HepG2 (cell line): ENCODE results near the gene DDAH2. TPM values are rescaled to one million over a fixed set of nuclear protein-coding genes. Genes with fewer than 3 reads are reported as not detected.

ENCODE experiments used
- AKAP8 ChIP-seq: sonication (generic); formaldehyde crosslinking; IDR thresholded peaks from 2 replicates; pipeline ENCODE4 v1.5.1; 2020; ENCODE audit warnings: mild to moderate bottlenecking, missing genetic modification reagents
- ATF2 ChIP-seq: sonication (generic); formaldehyde crosslinking; IDR thresholded peaks from 2 replicates; pipeline ENCODE4 v1.4.0; 2020; ENCODE audit warnings: missing genetic modification reagents
- CBX5 ChIP-seq: sonication (generic); formaldehyde crosslinking; IDR thresholded peaks from 2 replicates; pipeline ENCODE4 v1.4.0; 2020; ENCODE audit warnings: missing genetic modification reagents, borderline replicate concordance
- CENPX ChIP-seq: sonication (generic); formaldehyde crosslinking; IDR thresholded peaks from 2 replicates; pipeline ENCODE4 v1.9.0; 2021; ENCODE audit warnings: mild to moderate bottlenecking, missing genetic modification reagents, moderate library complexity
- ERF ChIP-seq: IDR thresholded peaks from 2 replicates; pipeline ENCODE4 v1.6.1; 2018; ENCODE audit warnings: missing biosample characterization, missing genetic modification reagents
- ETV5 ChIP-seq: IDR thresholded peaks from 2 replicates; pipeline ENCODE4 v1.6.1; 2018; ENCODE audit warnings: missing biosample characterization, missing genetic modification reagents, inconsistent platforms, borderline replicate concordance
- GZF1 ChIP-seq: sonication (generic); formaldehyde crosslinking; IDR thresholded peaks from 2 replicates; pipeline ENCODE4 v1.5.1; 2020; ENCODE audit warnings: mild to moderate bottlenecking, missing genetic modification reagents
- HMGA1 ChIP-seq: sonication (generic); formaldehyde crosslinking; conservative IDR thresholded peaks from 2 replicates; pipeline ENCODE4 v1.4.0; 2020; ENCODE audit warnings: missing genetic modification reagents
- NFE2L1 ChIP-seq: sonication (generic); formaldehyde crosslinking; IDR thresholded peaks from 2 replicates; pipeline ENCODE4 v1.4.0; 2020; ENCODE audit warnings: missing genetic modification reagents, mild to moderate bottlenecking, borderline replicate concordance
- RXRB ChIP-seq: IDR thresholded peaks from 2 replicates; pipeline ENCODE4 v1.6.1; 2016; ENCODE audit warnings: borderline replicate concordance, missing genetic modification reagents, missing compliant biosample characterization
- SMYD3 ChIP-seq: sonication (generic); formaldehyde crosslinking; IDR thresholded peaks from 2 replicates; pipeline ENCODE4 v1.8.1; 2023; ENCODE audit warnings: mild to moderate bottlenecking, missing genetic modification reagents
- ZNF224 ChIP-seq: sonication (generic); formaldehyde crosslinking; IDR thresholded peaks from 2 replicates; pipeline ENCODE4 v1.5.0; 2020; ENCODE audit warnings: mild to moderate bottlenecking, missing genetic modification reagents
- ZNF343 ChIP-seq: sonication (generic); formaldehyde crosslinking; IDR thresholded peaks from 2 replicates; pipeline ENCODE4 v1.4.0; 2020; ENCODE audit warnings: mild to moderate bottlenecking, missing genetic modification reagents
- ZNF549 ChIP-seq: sonication (generic); formaldehyde crosslinking; IDR thresholded peaks from 2 replicates; pipeline ENCODE4 v1.5.0; 2020; ENCODE audit warnings: missing genetic modification reagents
- ZNF713 ChIP-seq: sonication (generic); formaldehyde crosslinking; IDR thresholded peaks from 2 replicates; pipeline ENCODE4 v1.4.0; 2020; ENCODE audit warnings: mild to moderate bottlenecking, missing genetic modification reagents
- ZNF766 ChIP-seq: sonication (generic); formaldehyde crosslinking; IDR thresholded peaks from 2 replicates; pipeline ENCODE4 v1.5.0; 2020; ENCODE audit warnings: missing genetic modification reagents, borderline replicate concordance
- polyA plus RNA-seq, 8 experiments: library from polyadenylated mRNA; depleted of rRNA in 3 of 8; stranded (reverse) in 7 of 8; unstranded in 1 of 8; fragments of >200 nt; fragmentation: Illumina TruSeq in 4 of 8; extraction: Trizol in 4 of 8; gene quantifications; 2 replicates each; pipeline versions ENCODE4 v1.2.1 to v1.2.3, GENCODE V29; 2011 to 2016; ENCODE audit warnings: low read depth in 4 of 8, missing spikeins in 1 of 8, mixed read lengths in 1 of 8; ENCODE audit not compliant: insufficient read depth in 1 of 8
- total RNA-seq, 5 experiments: library from RNA; depleted of rRNA; stranded (reverse); fragments of >200 nt; fragmentation: Illumina TruSeq; extraction: Trizol; gene quantifications; 2 replicates each; pipeline ENCODE4 v1.2.3, GENCODE V29; 2016; ENCODE audit warnings: low read depth in 1 of 5
- TF ChIP-seq, protein P1 (sequence below), 2 experiments: sonication (generic) in 1 of 2; formaldehyde crosslinking in 1 of 2; IDR thresholded peaks; 2 replicates each; pipeline versions ENCODE4 v1.5.1 to v1.6.1; 2011 to 2020; ENCODE audit warnings: borderline replicate concordance in 1 of 2, low read depth in 1 of 2, low read length in 1 of 2, mild to moderate bottlenecking in 1 of 2, missing genetic modification reagents in 1 of 2, moderate library complexity in 1 of 2
- TF ChIP-seq, protein P2 (sequence below): sonication (generic); formaldehyde crosslinking; IDR thresholded peaks from 2 replicates; pipeline ENCODE4 v1.5.1; 2020; ENCODE audit warnings: mild to moderate bottlenecking, missing genetic modification reagents, borderline replicate concordance

DDAH2 gene
- total and polyA plus RNA-seq, 2 of the 13 experiments (the other 11 are each of a cell fraction or from before 2014, with no cell fraction given), result 16.4 to 21.1 TPM

DNA sequence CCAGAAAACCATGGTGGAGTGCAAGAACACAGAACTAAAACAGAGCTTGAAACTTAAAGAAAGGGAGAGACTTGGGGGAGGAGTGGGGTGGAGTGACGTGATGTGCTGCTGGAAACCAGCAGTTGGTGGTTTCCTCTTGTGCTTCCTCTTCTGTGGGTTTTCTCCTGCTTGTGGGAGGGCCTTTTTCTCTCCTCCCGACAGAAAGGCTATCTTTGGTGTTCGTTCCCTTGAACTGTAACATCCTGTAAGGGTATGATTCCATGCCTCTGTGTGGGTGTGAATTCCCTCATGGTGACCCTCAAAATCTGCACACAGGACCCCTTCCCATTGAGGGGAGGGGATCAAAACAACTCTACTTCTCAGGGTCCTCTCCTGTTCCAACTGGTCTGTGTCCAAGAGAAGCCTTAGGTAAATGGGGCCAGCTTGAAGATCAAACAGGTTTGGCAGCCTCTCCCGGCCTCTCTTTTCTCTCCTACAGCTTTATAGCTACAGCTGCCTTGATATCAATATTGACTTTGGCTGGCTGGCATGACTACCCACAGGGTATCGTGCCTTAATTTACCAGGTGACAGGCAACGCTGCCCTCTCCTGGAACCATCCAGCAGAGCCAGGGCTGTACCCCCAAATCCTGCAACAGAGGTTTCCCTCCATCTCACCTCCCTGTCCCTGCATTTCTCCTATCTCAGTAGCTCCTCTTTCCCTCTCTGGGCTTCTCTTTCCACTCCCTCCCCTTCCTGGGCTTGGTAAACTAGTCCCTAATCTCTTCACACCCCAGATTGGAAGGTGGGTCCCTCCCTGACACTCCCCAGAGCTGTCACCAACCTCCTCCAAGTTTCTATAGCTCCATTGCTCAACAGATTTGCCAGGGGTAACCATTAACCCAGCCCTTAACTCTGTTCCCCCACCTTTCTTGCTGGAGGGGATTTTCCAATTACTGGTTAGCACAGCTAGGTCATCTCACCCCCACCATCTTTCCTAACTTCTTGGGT lies 9.2 kb upstream of the DDAH2 start (continued):
- TF ChIP-seq, protein P1, sequence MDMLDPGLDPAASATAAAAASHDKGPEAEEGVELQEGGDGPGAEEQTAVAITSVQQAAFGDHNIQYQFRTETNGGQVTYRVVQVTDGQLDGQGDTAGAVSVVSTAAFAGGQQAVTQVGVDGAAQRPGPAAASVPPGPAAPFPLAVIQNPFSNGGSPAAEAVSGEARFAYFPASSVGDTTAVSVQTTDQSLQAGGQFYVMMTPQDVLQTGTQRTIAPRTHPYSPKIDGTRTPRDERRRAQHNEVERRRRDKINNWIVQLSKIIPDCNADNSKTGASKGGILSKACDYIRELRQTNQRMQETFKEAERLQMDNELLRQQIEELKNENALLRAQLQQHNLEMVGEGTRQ (IDR thresholded peaks at IDR 0.05; ENCODE audit: low read depth, low read length), result 0 out of 2 replicates have a peak, but pooled peaks have one; percentile 3
- TF ChIP-seq, protein P1 (CRISPR knock-in tag; IDR thresholded peaks at IDR 0.05; ENCODE audit: borderline replicate concordance), result no peak
- TF ChIP-seq HMGA1 (CRISPR knock-in tag), result no peak
- no peak for TF ChIP-seq CENPX (CRISPR knock-in tag)
- peak; percentile 75 for TF ChIP-seq ERF (CRISPR knock-in tag)
- TF ChIP-seq SMYD3, result peak; percentile 93
- no peak for TF ChIP-seq ZNF713 (CRISPR knock-in tag)
- peak; percentile 90; the same call in 1 of the 2 replicates for TF ChIP-seq ETV5 (CRISPR knock-in tag)
- no peak for TF ChIP-seq GZF1 (CRISPR knock-in tag)
- TF ChIP-seq RXRB (CRISPR knock-in tag), result peak; percentile 84
- TF ChIP-seq CBX5 (CRISPR knock-in tag), result no peak
- no peak for TF ChIP-seq ZNF549 (CRISPR knock-in tag)
- peak; percentile 79; the same call in 1 of the 2 replicates for TF ChIP-seq ATF2 (CRISPR knock-in tag)
- no peak for TF ChIP-seq AKAP8 (CRISPR knock-in tag)
- no peak for TF ChIP-seq NFE2L1
- TF ChIP-seq ZNF766, result no peak
- 0 out of 2 replicates have a peak, but pooled peaks have one; percentile 46 for TF ChIP-seq ZNF224 (CRISPR knock-in tag)
- no peak; the same call in 1 of the 2 replicates for TF ChIP-seq ZNF343 (CRISPR knock-in tag)
- TF ChIP-seq, protein P2, sequence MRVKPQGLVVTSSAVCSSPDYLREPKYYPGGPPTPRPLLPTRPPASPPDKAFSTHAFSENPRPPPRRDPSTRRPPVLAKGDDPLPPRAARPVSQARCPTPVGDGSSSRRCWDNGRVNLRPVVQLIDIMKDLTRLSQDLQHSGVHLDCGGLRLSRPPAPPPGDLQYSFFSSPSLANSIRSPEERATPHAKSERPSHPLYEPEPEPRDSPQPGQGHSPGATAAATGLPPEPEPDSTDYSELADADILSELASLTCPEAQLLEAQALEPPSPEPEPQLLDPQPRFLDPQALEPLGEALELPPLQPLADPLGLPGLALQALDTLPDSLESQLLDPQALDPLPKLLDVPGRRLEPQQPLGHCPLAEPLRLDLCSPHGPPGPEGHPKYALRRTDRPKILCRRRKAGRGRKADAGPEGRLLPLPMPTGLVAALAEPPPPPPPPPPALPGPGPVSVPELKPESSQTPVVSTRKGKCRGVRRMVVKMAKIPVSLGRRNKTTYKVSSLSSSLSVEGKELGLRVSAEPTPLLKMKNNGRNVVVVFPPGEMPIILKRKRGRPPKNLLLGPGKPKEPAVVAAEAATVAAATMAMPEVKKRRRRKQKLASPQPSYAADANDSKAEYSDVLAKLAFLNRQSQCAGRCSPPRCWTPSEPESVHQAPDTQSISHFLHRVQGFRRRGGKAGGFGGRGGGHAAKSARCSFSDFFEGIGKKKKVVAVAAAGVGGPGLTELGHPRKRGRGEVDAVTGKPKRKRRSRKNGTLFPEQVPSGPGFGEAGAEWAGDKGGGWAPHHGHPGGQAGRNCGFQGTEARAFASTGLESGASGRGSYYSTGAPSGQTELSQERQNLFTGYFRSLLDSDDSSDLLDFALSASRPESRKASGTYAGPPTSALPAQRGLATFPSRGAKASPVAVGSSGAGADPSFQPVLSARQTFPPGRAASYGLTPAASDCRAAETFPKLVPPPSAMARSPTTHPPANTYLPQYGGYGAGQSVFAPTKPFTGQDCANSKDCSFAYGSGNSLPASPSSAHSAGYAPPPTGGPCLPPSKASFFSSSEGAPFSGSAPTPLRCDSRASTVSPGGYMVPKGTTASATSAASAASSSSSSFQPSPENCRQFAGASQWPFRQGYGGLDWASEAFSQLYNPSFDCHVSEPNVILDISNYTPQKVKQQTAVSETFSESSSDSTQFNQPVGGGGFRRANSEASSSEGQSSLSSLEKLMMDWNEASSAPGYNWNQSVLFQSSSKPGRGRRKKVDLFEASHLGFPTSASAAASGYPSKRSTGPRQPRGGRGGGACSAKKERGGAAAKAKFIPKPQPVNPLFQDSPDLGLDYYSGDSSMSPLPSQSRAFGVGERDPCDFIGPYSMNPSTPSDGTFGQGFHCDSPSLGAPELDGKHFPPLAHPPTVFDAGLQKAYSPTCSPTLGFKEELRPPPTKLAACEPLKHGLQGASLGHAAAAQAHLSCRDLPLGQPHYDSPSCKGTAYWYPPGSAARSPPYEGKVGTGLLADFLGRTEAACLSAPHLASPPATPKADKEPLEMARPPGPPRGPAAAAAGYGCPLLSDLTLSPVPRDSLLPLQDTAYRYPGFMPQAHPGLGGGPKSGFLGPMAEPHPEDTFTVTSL, result no peak
